ENCODE measurements around the gene MCUB.

GRCh38 chr4:109699553-109700225 lies 139.6 kb downstream of the MCUB start:
- no peak for TF ChIP-seq EZH2phosphoT487 (IDR thresholded peaks at IDR 0.05; ENCODE audit: insufficient read depth, low read depth)
- no peak for TF ChIP-seq EZH2 (IDR thresholded peaks at IDR 0.05; ENCODE audit: insufficient read depth, poor library complexity, severe bottlenecking)

All from GM23248 (cell line).